Measurements from ENCODE around the gene CRYBG2. TPM values are rescaled to one million over a fixed set of nuclear protein-coding genes. Genes with fewer than 3 reads are reported as not detected.
"Not testable (repeated sequence)": the region's sequence is repeated elsewhere in the genome, so short reads cannot be mapped to it uniquely, and the experiment has no call there.

Gene CRYBG2
- total RNA-seq, 1 donor: not detected

DNA sequence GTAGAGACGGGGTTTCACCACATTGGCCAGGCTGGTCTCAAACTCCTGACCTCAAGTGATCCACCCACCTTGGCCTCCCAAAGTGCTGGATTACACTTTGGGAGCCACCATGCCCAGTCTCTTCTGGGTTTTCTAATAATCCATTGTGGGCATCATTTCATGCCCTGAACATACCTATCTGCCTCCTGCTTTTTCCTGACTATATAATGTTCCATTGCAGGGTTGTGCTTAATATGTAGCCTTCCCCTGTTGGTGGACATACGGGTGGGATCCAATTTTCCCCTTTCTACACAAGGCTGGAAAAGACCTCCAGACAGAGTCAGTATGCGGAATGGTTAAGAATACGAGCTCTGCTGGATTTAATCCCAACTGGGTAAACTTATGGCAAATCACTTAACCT, 22.1 kb upstream of the CRYBG2 start:
- H3K4me3 ChIP-seq (ENCODE audit: low read depth, low read length): no peak overlapping the region
- DNase-seq (ENCODE audit: low read depth): no peak
- TF ChIP-seq, protein P1, sequence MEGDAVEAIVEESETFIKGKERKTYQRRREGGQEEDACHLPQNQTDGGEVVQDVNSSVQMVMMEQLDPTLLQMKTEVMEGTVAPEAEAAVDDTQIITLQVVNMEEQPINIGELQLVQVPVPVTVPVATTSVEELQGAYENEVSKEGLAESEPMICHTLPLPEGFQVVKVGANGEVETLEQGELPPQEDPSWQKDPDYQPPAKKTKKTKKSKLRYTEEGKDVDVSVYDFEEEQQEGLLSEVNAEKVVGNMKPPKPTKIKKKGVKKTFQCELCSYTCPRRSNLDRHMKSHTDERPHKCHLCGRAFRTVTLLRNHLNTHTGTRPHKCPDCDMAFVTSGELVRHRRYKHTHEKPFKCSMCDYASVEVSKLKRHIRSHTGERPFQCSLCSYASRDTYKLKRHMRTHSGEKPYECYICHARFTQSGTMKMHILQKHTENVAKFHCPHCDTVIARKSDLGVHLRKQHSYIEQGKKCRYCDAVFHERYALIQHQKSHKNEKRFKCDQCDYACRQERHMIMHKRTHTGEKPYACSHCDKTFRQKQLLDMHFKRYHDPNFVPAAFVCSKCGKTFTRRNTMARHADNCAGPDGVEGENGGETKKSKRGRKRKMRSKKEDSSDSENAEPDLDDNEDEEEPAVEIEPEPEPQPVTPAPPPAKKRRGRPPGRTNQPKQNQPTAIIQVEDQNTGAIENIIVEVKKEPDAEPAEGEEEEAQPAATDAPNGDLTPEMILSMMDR (IDR thresholded peaks at IDR 0.05; ENCODE audit: insufficient read depth, low read depth, low read length): no peak

DNA sequence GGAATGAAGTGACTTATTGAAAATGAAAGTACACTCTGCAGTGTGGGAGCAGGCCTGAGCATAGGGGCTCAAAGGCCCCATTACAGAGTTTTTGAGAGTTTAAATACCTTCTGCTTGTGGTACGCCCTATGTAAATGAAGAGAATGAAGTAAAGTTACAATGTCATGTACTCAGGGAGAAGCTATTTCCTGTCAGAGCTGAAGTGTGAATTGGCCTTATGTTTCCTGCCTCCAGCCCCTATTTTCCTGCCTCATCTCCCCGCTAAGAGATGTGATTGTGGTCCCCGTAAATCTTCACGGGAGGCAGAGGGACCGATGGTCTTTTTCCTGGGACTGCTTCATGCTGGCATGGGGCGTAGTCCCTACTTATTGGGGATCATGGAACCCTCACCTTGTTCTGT, 21.2 kb upstream of the CRYBG2 start:
- no peak overlapping the region for H3K4me3 ChIP-seq (ENCODE audit: low read depth, low read length)
- TF ChIP-seq, protein P1 (IDR thresholded peaks at IDR 0.05; ENCODE audit: insufficient read depth, low read depth, low read length): no peak
- DNase-seq (ENCODE audit: low read depth): no peak

DNA sequence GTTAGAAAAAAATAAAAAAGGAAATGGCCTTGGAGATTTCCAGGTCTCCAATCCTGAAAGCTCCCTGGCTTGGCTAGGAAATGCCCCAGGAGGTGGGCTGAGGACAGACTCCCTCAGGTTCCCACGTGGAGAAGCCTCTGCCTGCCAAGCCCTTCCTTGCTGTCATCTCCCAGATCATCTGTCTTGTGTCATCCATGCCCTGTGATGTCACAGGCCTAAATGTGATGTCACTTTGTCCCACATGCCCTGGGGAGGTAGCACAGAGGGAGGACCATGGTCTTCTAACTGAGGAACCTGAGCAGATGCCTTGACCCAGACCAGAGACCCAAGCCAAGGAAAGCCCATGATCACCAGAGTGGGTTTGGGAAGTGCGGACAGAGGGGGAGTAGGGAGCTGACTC, 20.4 kb upstream of the CRYBG2 start:
- not testable (repeated sequence) for DNase-seq (ENCODE audit: low read depth); H3K4me3 ChIP-seq (ENCODE audit: low read depth, low read length)

DNA sequence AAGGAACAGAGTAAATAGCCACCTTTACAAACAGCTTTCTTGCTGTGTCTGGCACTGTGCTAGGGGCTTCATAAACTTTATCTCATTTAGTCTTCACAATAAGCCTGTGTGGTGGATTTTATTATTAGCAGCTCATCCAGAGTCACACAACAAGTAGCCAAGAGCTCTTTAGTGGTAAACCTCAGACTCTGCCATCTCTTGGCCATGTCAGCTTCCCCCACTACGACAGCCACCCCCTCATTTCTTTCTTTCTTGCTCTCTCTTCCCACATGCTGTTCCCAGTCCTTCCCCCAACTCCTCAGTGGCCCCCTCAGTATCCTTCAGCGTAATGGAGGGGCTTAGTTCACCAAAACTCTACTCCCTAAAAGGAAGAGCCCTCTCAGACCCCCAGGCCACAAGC, 19.9 kb upstream of the CRYBG2 start:
- no peak for DNase-seq (ENCODE audit: low read depth)
- H3K4me3 ChIP-seq (ENCODE audit: low read depth, low read length): no peak overlapping the region
- TF ChIP-seq, protein P1 (IDR thresholded peaks at IDR 0.05; ENCODE audit: insufficient read depth, low read depth, low read length): no peak

DNA sequence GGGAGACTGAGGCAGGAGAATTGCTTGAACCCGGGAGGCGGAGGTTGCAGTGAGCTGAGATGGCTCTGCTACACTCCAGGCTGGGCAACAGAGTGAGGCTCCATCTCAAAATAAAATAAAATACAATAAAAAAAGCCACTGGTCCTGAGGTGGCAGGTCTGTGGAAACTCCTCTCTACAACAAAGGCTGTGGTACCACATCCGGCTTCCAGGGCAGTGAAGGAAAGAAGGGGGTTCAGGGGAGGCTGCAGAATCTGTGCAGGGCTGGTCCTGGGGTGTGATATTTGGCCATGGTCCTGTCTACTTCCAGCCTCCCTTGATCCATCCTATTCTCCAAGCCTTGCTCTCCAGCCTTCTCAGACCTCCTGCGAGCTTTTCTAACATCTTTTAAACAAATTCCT, 19.4 kb upstream of the CRYBG2 start:
- DNase-seq (ENCODE audit: low read depth): no peak
- TF ChIP-seq, protein P1 (IDR thresholded peaks at IDR 0.05; ENCODE audit: insufficient read depth, low read depth, low read length): no peak

DNA sequence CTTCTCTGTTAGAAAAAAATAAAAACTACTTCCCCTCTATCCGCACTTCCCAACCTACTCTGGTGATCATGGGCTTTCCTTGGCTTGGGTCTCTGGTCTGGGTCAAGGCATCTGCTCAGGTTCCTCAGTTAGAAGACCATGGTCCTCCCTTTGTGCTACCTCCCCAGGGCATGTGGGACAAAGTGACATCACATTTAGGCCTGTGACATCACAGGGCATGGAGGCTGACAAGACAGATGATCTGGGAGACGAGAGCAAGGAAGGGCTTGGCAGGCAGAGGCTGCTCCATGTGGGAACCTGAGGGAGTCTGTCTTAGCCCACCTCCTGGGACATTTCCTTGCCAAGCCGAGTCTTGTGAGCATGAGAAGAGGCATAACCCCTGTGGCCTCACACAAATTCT, 18.7 kb upstream of the CRYBG2 start, which contains the start of gene ZNF683:
Gene ZNF683 (minus strand): TSS at position 140 of the 400 bp plus-strand sequence. CDS start 4,179 bp downstream, outside the sequence.
- not testable (repeated sequence) for DNase-seq (ENCODE audit: low read depth); H3K4me3 ChIP-seq (ENCODE audit: low read depth, low read length)

More for the DNA sequence above, 19.4 kb upstream of the CRYBG2 start:
- H3K4me3 ChIP-seq (ENCODE audit: low read depth, low read length): no peak overlapping the region

DNA sequence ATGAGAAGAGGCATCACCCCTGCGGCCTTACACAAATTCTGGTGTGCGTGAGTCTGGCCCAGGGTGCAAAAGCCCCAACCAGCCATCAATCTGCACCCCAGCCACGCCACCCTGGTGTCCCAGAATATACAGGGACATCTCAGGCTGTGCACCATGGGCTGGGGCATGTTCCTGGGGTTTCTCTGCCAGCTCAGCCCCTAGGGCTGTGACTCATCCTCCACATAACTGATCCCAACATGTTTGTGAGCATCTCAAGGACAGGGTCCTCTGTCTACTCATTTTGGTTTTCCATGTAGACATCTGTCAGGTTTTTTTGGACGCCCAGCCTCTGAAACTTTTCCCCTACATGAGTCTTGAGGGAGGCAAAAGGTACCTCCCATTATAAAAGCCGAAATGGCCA, 18.1 kb upstream of the CRYBG2 start:
- no peak overlapping the region for H3K4me3 ChIP-seq (ENCODE audit: low read depth, low read length)
- no peak for DNase-seq (ENCODE audit: low read depth)
- TF ChIP-seq, protein P1 (IDR thresholded peaks at IDR 0.05; ENCODE audit: insufficient read depth, low read depth, low read length): no peak

DNA sequence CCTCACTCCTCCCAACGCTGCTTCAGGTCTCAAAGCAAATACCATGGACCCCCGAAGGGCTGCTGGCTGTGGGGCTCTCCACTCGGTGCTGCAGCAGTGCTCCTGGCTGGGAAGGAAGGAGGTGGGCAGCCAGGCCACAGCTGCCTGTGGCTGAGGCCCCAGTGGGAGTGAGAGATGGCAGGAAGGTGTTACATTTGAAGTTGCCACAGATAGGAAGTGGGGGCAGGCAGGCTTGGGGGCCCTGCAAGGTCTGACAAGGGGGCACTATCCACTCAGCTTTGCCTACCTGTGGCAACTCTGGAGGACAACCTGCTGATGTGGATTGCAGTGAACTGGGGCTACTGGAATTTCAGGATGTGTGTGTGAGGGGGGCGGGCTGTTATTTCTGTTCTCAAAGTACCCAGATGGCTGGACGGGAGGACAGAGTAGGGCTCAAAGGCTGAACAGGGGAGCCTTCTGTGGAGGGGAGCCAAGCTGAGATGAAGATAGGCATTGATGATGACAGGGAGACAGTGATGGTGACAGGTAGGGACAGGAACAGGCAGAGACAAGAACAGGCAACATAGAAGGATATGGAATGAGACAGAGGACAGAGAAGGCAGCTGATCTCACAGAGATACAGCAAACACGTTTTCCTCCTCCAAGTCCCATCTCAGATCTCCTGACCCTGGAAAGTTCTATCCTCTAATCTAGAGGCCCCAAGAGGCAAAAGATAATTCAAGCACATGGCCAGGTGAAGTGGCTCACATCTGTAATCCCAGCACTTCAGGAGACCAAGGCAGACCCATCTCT, 16.9 kb upstream of the CRYBG2 start:
- no peak overlapping the region for H3K4me3 ChIP-seq (ENCODE audit: low read depth, low read length)
- TF ChIP-seq, protein P1 (IDR thresholded peaks at IDR 0.05; ENCODE audit: insufficient read depth, low read depth, low read length): no peak
- no peak for DNase-seq (ENCODE audit: low read depth)
